Measurements from ENCODE around the gene PRR5L.

The PRR5L gene

GRCh38 chr11:36326524-36327419 lies 30.7 kb downstream of the PRR5L start:
- DNase-seq (ENCODE audit: low read depth), result no peak

GRCh38 chr11:36328966-36329673 lies 33.0 kb downstream of the PRR5L start:
- DNase-seq (ENCODE audit: low read depth), result no peak

- no peak for DNase-seq (ENCODE audit: low read depth)
These were observed 34.3 kb downstream of the PRR5L start for GRCh38 chr11:36330411-36330810.

DNA sequence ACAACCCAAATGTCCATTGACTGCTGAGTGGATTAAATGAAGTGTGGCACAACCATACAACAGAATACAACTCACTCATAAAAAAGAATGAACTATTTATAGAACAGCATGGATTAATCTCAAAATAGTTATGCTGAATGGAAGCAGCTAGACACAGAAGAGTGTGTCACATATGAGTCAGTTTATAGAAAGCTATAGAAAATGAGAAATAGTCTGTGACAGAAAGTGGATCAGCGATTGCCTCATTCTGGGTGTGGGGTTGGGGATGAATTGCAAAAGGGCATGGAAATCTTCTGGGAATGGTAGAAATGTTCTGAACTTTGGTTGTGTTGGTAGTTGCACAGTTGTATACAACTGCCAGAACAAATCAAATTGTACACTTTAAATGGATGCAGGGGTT lies 37.4 kb downstream of the PRR5L start:
- no peak for DNase-seq (ENCODE audit: low read depth)

- DNase-seq (ENCODE audit: low read depth), result no peak
These were observed 37.8 kb downstream of the PRR5L start for GRCh38 chr11:36333897-36334296.

- DNase-seq (ENCODE audit: low read depth), result no peak
These were observed 43.8 kb downstream of the PRR5L start for GRCh38 chr11:36339888-36340287.

GRCh38 chr11:36340897-36341296 lies 44.8 kb downstream of the PRR5L start:
- DNase-seq (ENCODE audit: low read depth), result no peak

DNA sequence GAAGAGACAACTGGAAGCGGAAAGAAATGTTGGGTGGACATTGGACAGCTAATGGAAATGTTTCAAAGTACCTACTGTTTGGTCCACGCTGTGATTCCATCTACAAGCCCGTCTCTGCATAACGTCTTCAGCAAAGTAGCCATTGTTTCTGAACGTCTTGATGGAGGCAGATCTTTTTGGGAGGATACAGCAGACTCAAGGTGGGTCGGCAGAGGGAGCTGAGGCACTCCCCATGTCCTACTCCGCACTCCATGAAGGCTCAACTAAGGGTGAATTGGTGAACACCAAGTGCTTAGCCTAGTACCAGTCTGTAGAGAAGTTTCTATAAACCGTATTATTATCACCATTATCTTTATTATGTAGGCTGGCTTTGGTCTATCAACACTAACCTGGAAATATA lies 45.8 kb downstream of the PRR5L start:
- DNase-seq (ENCODE audit: low read depth), result no peak

GRCh38 chr11:36342327-36342726 lies 46.2 kb downstream of the PRR5L start:
- no peak for DNase-seq (ENCODE audit: low read depth)

GRCh38 chr11:36343436-36343835 lies 47.3 kb downstream of the PRR5L start:
- DNase-seq (ENCODE audit: low read depth), result no peak

GRCh38 chr11:36345084-36345511 lies 49.0 kb downstream of the PRR5L start:
- DNase-seq (ENCODE audit: low read depth), result no peak

GRCh38 chr11:36345535-36346141 lies 49.5 kb downstream of the PRR5L start:
- DNase-seq (ENCODE audit: low read depth), result no peak

DNA sequence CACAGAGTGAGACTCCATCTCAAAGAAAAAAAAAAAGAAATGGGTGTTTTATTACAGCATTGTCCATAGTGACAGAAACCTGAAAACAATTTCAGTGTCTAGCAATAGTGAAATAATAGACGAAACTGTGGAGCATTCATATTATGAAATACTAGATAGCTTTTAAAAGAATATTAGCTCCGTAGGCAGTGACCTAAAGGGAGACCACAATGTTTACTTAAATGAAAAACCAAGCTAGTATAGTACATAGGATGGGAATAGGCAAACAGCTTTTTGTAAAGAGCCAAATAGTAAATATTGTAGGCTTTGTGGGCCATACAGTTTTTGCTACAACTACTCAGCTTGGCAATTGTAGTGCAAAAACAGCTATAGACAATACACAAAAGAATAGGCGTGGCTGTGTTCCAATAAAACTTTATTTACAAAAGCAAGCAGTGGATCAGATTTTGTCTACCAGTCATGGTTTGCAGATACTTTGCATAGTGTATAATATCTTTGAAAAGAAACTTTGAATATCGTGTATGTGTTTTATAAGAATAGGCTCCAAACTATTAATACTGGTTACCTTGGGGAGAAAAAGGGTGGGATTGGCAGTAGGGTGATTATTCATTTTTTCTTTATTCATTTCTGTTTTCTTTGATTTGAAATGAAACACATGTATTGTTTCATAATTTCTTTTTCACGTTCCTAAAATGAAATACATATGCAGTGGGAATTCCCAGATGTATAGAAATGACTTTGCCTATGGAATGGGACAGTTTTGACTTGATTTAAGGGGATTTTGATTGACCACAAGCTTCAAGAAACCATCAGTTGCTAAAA lies 50.7 kb downstream of the PRR5L start:
- DNase-seq (ENCODE audit: low read depth), result no peak

GRCh38 chr11:36347384-36347906 lies 51.4 kb downstream of the PRR5L start:
- DNase-seq (ENCODE audit: low read depth), result no peak

GRCh38 chr11:36349351-36350136 lies 53.5 kb downstream of the PRR5L start:
- no peak for DNase-seq (ENCODE audit: low read depth)

- DNase-seq (ENCODE audit: low read depth), result no peak
These were observed 54.0 kb downstream of the PRR5L start for GRCh38 chr11:36350137-36350513.

DNA sequence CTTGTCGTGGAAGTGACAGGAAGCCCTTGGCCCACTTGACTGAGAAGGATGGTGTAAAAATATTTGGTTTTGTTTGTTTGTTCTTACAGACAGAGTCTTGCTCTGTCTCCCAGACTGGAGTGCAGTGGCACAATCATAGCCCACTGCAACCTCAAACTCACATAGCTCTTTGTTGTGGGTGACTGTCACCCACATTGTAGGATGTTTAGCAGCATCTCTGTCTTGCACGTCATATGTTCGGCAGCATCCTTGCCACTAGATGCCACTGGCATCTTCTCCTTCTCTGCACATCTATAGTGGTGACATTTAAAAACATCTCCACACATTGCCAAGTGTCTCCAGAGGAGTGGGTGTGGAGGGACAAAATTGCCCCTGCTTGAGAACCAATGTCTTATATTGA lies 56.8 kb downstream of the PRR5L start:
- no peak for DNase-seq (ENCODE audit: low read depth)

DNA sequence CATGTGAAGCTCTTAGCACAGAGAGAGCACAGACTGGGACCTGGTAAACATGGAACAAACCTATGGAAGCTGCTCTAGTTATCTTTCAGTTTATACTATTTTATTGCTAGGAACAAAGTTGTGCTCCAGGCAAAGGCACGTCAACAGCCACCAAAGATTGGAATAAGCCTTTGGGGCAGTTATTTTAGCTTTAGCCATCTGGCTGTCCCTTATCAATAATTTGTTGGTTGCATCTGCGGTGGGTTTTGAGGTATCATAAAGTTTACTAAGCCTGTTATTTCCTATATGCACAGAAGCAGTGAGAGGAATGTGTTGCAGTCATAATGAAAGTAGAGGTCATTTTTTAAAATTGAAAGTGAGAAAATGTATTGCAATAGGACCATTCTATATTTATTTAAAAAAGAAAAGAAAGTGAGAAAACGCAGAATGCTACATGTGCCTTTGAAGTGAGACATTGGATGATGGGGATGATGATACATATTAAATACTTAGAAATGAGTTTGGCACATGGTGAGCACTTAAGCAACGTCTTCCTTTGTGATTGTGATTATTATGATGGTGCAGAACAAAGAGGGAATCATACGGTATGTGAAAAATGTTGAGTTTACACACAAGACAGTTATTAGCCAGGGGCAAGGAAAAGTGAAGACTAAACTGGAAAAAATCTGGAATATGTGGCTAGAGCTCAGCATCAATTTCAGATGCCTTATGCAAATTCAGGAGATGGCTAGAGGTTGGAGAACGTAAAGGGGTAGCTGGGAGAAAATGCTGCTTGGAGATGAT lies 58.3 kb downstream of the PRR5L start:
- DNase-seq (ENCODE audit: low read depth), result no peak

DNA sequence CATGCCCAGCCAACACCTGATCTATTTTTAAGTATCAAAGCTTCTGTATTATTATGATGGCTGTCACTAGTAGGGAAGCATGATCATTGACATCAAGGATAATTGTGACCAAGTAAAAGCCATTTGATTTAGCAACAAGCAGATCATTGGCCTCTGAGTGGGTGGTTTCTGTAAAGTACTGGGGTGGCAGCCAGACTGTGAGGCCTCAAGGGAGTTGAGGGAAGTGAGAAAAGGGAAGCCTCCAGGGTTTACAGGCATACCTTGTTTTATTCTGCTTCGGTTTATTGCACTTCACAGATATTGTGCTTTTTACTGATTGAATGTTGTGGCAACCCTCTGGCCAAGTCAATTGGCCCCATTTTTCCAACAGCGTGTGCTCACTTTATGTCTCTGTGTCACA lies 60.1 kb downstream of the PRR5L start:
- no peak for DNase-seq (ENCODE audit: low read depth)

- no peak for DNase-seq (ENCODE audit: low read depth)
These were observed 61.7 kb downstream of the PRR5L start for GRCh38 chr11:36357831-36358230.
